Measurements from ENCODE around the gene OSBPL3. TPM values are rescaled to one million over a fixed set of nuclear protein-coding genes. Genes with fewer than 3 reads are reported as not detected.

Gene OSBPL3
- total and polyA plus RNA-seq, 12 donors, result 1.1 to 8.4 (median 3.1) TPM

GRCh38 chr7:24857623-24858022 lies 122.4 kb downstream of the OSBPL3 start:
- no peaks in the 10 kb centered on the region for H3K27me3 ChIP-seq
- intact Hi-C loops (cut with DNase I), result no loop called here
- no peak for TF ChIP-seq POLR2A (IDR thresholded peaks at IDR 0.05)
- TF ChIP-seq CTCF (IDR thresholded peaks at IDR 0.05), result no peak

GRCh38 chr7:24854866-24855265 lies 125.1 kb downstream of the OSBPL3 start:
- Histone ChIP-seq H3K4me3 (no peak overlapping the region), H3K9me3 (replicated peaks in 1 of 3) (no peaks in the 10 kb centered on the region), H3K27ac (no peak overlapping the region), H3K27me3 (no peaks in the 10 kb centered on the region), H3K4me1 (replicated peaks in 1 of 2) (no peaks in the 10 kb centered on the region), H3K36me3 (replicated peaks in 1 of 2) (no peaks in the 10 kb centered on the region)
- TF ChIP-seq POLR2A (IDR thresholded peaks at IDR 0.05), result no peak
- no peak for TF ChIP-seq CTCF (IDR thresholded peaks at IDR 0.05)
- DNase-seq, result no peak
- WGBS, 4 donors, result 79 to 93% (median 84%) methylated on average over 3 of the region's 3 CpGs
- intact Hi-C loops (cut with DNase I), result no loop called here

More at GRCh38 chr7:24857623-24858022, 122.4 kb downstream of the OSBPL3 start:
- no peaks in the 10 kb centered on the region for H3K4me1 ChIP-seq (replicated peaks in 1 of 2)
- no peak overlapping the region for H3K27ac ChIP-seq
- H3K4me3 ChIP-seq, result no peak overlapping the region
- no peaks in the 10 kb centered on the region for H3K9me3 ChIP-seq (replicated peaks in 1 of 3)
- no peak for DNase-seq
- H3K36me3 ChIP-seq (replicated peaks in 1 of 2), result no peaks in the 10 kb centered on the region

GRCh38 chr7:24851786-24852185 lies 128.2 kb downstream of the OSBPL3 start:
- DNase-seq, result no peak
- intact Hi-C loops (cut with DNase I), result no loop called here
- no peak overlapping the region for H3K27ac ChIP-seq
- H3K36me3 ChIP-seq (replicated peaks in 1 of 2), result no peaks in the 10 kb centered on the region
- TF ChIP-seq POLR2A (IDR thresholded peaks at IDR 0.05), result no peak
- no peak for TF ChIP-seq CTCF (IDR thresholded peaks at IDR 0.05)
- no peaks in the 10 kb centered on the region for H3K9me3 ChIP-seq (replicated peaks in 1 of 3)
- no peaks in the 10 kb centered on the region for H3K27me3 ChIP-seq
- no peak overlapping the region for H3K4me3 ChIP-seq
- H3K4me1 ChIP-seq (replicated peaks in 1 of 2), result no peaks in the 10 kb centered on the region

- no peaks in the 10 kb centered on the region for H3K9me3 ChIP-seq (replicated peaks in 1 of 3)
- H3K36me3 ChIP-seq (replicated peaks in 1 of 2), result no peaks in the 10 kb centered on the region
- TF ChIP-seq POLR2A (IDR thresholded peaks at IDR 0.05) (no peak), CTCF (IDR thresholded peaks at IDR 0.05) (no peak)
- no peaks in the 10 kb centered on the region for H3K4me1 ChIP-seq (replicated peaks in 1 of 2)
- 87 to 90% (median 89%) methylated on average over 16 of the region's 16 CpGs for WGBS, 4 donors
- no peak overlapping the region for H3K27ac ChIP-seq
- no peak overlapping the region for H3K4me3 ChIP-seq
- intact Hi-C loops (cut with DNase I), result no loop called here
- H3K27me3 ChIP-seq, result no peaks in the 10 kb centered on the region
- DNase-seq, result no peak
Observed at GRCh38 chr7:24848878-24849277, 131.1 kb downstream of the OSBPL3 start.
